GM19193 (cell line): ENCODE data around the gene KLF17.

Source experiments
- POLR2A ChIP-seq: IDR thresholded peaks from 4 replicates; pipeline ENCODE4 v1.6.1; 2011; ENCODE audit not compliant: insufficient read depth, insufficient read length; ENCODE audit errors: extremely low read depth

Gene KLF17

GRCh38 chr1:44118682-44119081 is at the start of gene KLF17:
Gene KLF17, plus strand, starts transcription at chr1:44118821. Its CDS starts 87 bp downstream, at chr1:44118908.
- TF ChIP-seq POLR2A, result no peak

GRCh38 chr1:44071461-44071860 is 47.2 kb upstream of the KLF17 start:
- TF ChIP-seq POLR2A, result no peak

- no peak for TF ChIP-seq POLR2A
These were observed 46.4 kb upstream of the KLF17 start for GRCh38 chr1:44072204-44072603.

- no peak for TF ChIP-seq POLR2A
These were observed 45.8 kb upstream of the KLF17 start for GRCh38 chr1:44072821-44073220.

- no peak for TF ChIP-seq POLR2A
These were observed 45.1 kb upstream of the KLF17 start for GRCh38 chr1:44073528-44073927.

GRCh38 chr1:44074415-44074814 is 44.2 kb upstream of the KLF17 start:
- no peak for TF ChIP-seq POLR2A

- no peak for TF ChIP-seq POLR2A
These were observed 42.6 kb upstream of the KLF17 start for GRCh38 chr1:44076066-44076465.

GRCh38 chr1:44077421-44077820 is 41.2 kb upstream of the KLF17 start:
- no peak for TF ChIP-seq POLR2A

- TF ChIP-seq POLR2A, result no peak
These were observed 40.5 kb upstream of the KLF17 start for GRCh38 chr1:44078104-44078503.

GRCh38 chr1:44079566-44079965 is 39.1 kb upstream of the KLF17 start:
- no peak for TF ChIP-seq POLR2A

GRCh38 chr1:44084998-44085675 is 33.5 kb upstream of the KLF17 start:
- TF ChIP-seq POLR2A, result no peak

- TF ChIP-seq POLR2A, result no peak
These were observed 31.7 kb upstream of the KLF17 start for GRCh38 chr1:44086692-44087474.

- TF ChIP-seq POLR2A, result no peak
These were observed 29.1 kb upstream of the KLF17 start for GRCh38 chr1:44089371-44090048.

- no peak for TF ChIP-seq POLR2A
These were observed 28.0 kb upstream of the KLF17 start for GRCh38 chr1:44090429-44091252.

- TF ChIP-seq POLR2A, result no peak
These were observed 24.6 kb upstream of the KLF17 start for GRCh38 chr1:44094047-44094446.
